CD4-positive, CD25-positive, alpha-beta regulatory T cell (primary cell): ENCODE data around the gene PLXNA4. TPM values are rescaled to one million over a fixed set of nuclear protein-coding genes. Genes with fewer than 3 reads are reported as not detected.

ENCODE experiments used
- ATAC-seq, 2 donors: fragments of 150-1000 bp; cut with Tn5 transposase; one replicate each; pipeline ENCODE4 v1.10.0; 2021; ENCODE audit warnings: low read depth in 2 of 2, moderate number of reproducible peaks in 2 of 2, moderate library complexity in 1 of 2
- DNase-seq, 3 donors: peaks; one replicate each; pipeline versions ENCODE4 v3.0.0 to v3.0.0-alpha.2; 2012 to 2022; ENCODE audit warnings: mixed read lengths in 1 of 3
- H3K27ac ChIP-seq: one replicate; pipeline ENCODE4 v1.7.0; 2013; ENCODE audit warnings: mild to moderate bottlenecking, low read length; ENCODE audit not compliant: insufficient read depth, poor library complexity, severe bottlenecking
- H3K27me3 ChIP-seq: one replicate; pipeline ENCODE4 v1.7.0; 2013; ENCODE audit warnings: low read length; ENCODE audit not compliant: control insufficient read depth, insufficient read depth
- H3K36me3 ChIP-seq: one replicate; pipeline ENCODE4 v1.7.0; 2013; ENCODE audit warnings: mild to moderate bottlenecking, low read length, moderate library complexity; ENCODE audit not compliant: control insufficient read depth, insufficient read depth
- H3K4me1 ChIP-seq: 2 replicates; pipeline ENCODE4 v1.7.0; 2013; ENCODE audit warnings: mild to moderate bottlenecking, low read length; ENCODE audit not compliant: insufficient read depth, control insufficient read depth, poor library complexity, severe bottlenecking
- H3K4me3 ChIP-seq: one replicate; pipeline ENCODE4 v1.7.0; 2013; ENCODE audit warnings: low read depth, mild to moderate bottlenecking, low read length, moderate library complexity
- H3K9me3 ChIP-seq, 2 experiments: 1 replicate in 1 of 2; 2 replicates in 1 of 2; pipeline ENCODE4 v1.7.0; 2013; ENCODE audit warnings: low read length in 2 of 2, mild to moderate bottlenecking in 1 of 2, moderate library complexity in 1 of 2; ENCODE audit not compliant: control insufficient read depth in 2 of 2
- H3K27ac Mint-ChIP-seq, 3 donors: one replicate each; pipeline ENCODE4 v1.8.0; 2020 to 2022; ENCODE audit warnings: mild to moderate bottlenecking in 3 of 3, mixed read lengths in 3 of 3, moderate library complexity in 2 of 3
- H3K27me3 Mint-ChIP-seq: one replicate; pipeline ENCODE4 v1.8.0; 2022; ENCODE audit warnings: mild to moderate bottlenecking, mixed read lengths
- H3K36me3 Mint-ChIP-seq: one replicate; pipeline ENCODE4 v1.8.0; 2020; ENCODE audit warnings: mixed read lengths
- H3K4me1 Mint-ChIP-seq, 4 donors: one replicate each; pipeline ENCODE4 v1.8.0; 2020 to 2022; ENCODE audit warnings: mixed read lengths in 4 of 4, mild to moderate bottlenecking in 1 of 4
- H3K4me3 Mint-ChIP-seq, 4 donors: one replicate each; pipeline ENCODE4 v1.8.0; 2020 to 2022; ENCODE audit warnings: mild to moderate bottlenecking in 4 of 4, mixed read lengths in 4 of 4, moderate library complexity in 3 of 4
- H3K9me3 Mint-ChIP-seq, 7 donors: one replicate each; pipeline ENCODE4 v1.8.0; 2020 to 2022; ENCODE audit warnings: mixed read lengths in 7 of 7, mild to moderate bottlenecking in 3 of 7, moderate library complexity in 2 of 7
- polyA plus RNA-seq, 4 donors: library from polyadenylated mRNA; unstranded; fragments of 300-500 nt; fragmentation: Illumina TruSeq; gene quantifications; one replicate each; pipeline ENCODE4 v1.2.3, GENCODE V29; 2021
- total RNA-seq: library from RNA; stranded (reverse); gene quantifications from one replicate; pipeline ENCODE4 v1.2.3, GENCODE V29; 2022

The PLXNA4 gene
- total and polyA plus RNA-seq, 5 donors from 2014 or later: 0.27 TPM; not detected in 4

DNA sequence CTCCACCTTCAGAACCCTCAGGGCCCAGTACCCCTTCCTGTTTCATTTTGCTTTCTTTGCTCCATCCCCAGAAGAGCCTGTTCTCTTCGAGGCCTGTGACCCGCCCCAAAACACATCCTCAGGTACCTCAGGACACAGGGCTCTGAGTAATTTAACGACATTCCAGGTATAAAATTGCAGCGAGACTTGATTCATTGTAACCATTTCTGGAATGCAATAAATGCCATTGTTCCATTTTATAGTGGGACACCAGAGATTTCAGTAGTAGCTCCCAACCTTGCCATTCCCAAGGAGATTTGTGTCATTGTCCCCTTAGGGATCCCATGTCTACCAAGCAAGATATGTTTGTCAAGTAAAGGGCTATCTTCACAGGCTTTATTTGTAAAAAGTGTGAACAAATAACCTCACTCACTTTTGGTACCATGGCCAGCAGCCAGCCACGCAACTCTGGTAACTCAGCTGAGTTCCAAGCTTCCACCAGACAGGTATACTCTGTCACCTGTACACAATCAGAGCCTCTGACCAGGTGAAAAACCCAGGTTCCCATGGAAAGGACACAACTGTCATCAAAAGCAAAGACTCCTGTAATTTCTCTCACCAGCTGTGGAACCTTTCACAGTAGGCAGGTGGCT lies 441.3 kb downstream of the PLXNA4 start:
- Mint-ChIP-seq H3K36me3 (no peaks in the 10 kb centered on the region), H3K9me3 (peaks cover 0 to 2% (median 0%) of the 10 kb centered on the region in 7 donors), H3K4me3 (no peak overlapping the region), H3K27ac (peak overlapping the region in 1 of 3 donors; percentile 5), H3K27me3 (no peaks in the 10 kb centered on the region), H3K4me1 (no peaks in the 10 kb centered on the region)
- Histone ChIP-seq H3K9me3 (no peaks in the 10 kb centered on the region), H3K4me1 (no peaks in the 10 kb centered on the region), H3K4me3 (no peak overlapping the region), H3K27me3 (no peaks in the 10 kb centered on the region), H3K27ac (no peak overlapping the region), H3K36me3 (no peaks in the 10 kb centered on the region)
- DNase-seq: no peak
- no peak for ATAC-seq

DNA sequence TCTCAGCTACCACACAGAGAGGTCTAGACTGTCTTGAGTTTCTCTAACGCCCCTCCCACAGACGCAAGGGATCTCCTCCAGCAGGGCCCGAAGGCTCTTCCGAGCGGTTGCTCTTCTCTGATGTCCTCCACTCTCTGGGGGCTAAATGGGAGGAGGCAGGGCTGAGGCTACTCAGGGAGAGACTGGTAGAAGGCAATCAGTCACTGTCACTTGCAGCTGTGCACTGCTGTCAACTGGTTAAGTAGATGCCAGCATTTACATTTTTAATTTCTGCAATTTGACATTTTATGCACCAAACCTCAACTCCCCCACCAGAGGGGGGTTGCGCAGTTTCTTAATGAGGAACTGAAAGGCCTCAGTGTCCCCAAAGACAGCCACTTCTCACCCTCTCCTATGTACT lies 442.8 kb downstream of the PLXNA4 start:
- H3K27ac ChIP-seq: no peak overlapping the region
- H3K4me3 ChIP-seq: no peak overlapping the region
- no peaks in the 10 kb centered on the region for H3K36me3 ChIP-seq
- H3K9me3 Mint-ChIP-seq: peaks cover 0 to 2% (median 0%) of the 10 kb centered on the region in 7 donors
- H3K9me3 ChIP-seq: no peaks in the 10 kb centered on the region
- no peaks in the 10 kb centered on the region for H3K4me1 Mint-ChIP-seq
- H3K27me3 Mint-ChIP-seq: no peaks in the 10 kb centered on the region
- no peaks in the 10 kb centered on the region for H3K36me3 Mint-ChIP-seq
- no peaks in the 10 kb centered on the region for H3K4me1 ChIP-seq
- H3K27me3 ChIP-seq: no peaks in the 10 kb centered on the region
- DNase-seq (no peak), ATAC-seq (no peak)
- H3K27ac Mint-ChIP-seq: no peak overlapping the region
- H3K4me3 Mint-ChIP-seq: no peak overlapping the region

DNA sequence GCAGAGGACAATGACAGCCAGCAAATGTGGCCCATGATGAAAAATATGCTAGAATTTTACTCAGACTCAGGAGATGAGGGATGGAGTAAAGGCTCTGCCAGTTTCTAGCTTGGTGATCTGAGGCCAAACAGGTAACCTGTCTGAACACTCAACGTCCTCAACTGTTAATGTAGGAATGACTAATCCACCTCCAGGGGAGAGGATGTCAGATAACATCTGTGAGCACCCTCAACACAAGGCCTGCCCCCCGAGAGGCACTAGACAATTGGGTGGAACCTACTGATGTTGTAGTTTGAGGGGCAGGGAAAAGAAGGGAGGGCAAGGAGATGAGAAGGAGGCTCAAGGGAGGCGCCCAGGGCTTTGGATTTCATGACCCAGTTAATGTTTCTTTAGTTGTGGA lies 445.1 kb downstream of the PLXNA4 start:
- Histone ChIP-seq H3K9me3 (no peaks in the 10 kb centered on the region), H3K36me3 (no peaks in the 10 kb centered on the region), H3K4me1 (no peaks in the 10 kb centered on the region), H3K4me3 (no peak overlapping the region), H3K27ac (no peak overlapping the region), H3K27me3 (no peaks in the 10 kb centered on the region)
- no peak for ATAC-seq
- Mint-ChIP-seq H3K4me3 (no peak overlapping the region), H3K36me3 (no peaks in the 10 kb centered on the region), H3K9me3 (peaks cover 0 to 2% (median 0%) of the 10 kb centered on the region in 7 donors), H3K4me1 (no peaks in the 10 kb centered on the region), H3K27me3 (no peaks in the 10 kb centered on the region), H3K27ac (no peak overlapping the region)
- no peak for DNase-seq

DNA sequence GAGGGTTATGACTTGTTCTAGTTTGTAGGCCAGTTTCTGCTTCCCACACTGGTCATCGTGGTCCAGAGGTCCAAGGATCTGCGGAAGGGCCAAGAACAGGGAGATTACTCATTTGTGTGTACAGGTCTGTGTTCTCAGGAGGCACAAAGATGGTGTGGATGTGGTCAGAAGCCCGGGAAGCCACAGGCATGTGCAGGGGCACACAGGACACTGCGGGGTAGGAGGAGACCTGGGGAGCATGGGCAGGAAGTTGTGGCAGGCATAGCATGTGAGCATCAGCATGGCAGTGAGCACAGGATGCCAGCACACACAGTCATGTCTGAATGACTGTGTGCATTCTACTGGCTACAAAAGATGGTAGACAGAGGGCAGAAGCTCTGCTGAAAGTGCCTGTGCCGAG lies 445.8 kb downstream of the PLXNA4 start:
- H3K27me3 ChIP-seq: no peaks in the 10 kb centered on the region
- H3K27ac Mint-ChIP-seq: peak overlapping the region in 1 of 3 donors; percentile 17
- no peaks in the 10 kb centered on the region for H3K36me3 Mint-ChIP-seq
- no peak overlapping the region for H3K27ac ChIP-seq
- ATAC-seq (no peak), DNase-seq (peak in 1 of 3 donors; percentile 5)
- H3K9me3 ChIP-seq: no peaks in the 10 kb centered on the region
- no peaks in the 10 kb centered on the region for H3K36me3 ChIP-seq
- H3K27me3 Mint-ChIP-seq: no peaks in the 10 kb centered on the region
- H3K4me1 Mint-ChIP-seq: no peaks in the 10 kb centered on the region
- H3K9me3 Mint-ChIP-seq: peaks cover 0 to 2% (median 0%) of the 10 kb centered on the region in 7 donors
- no peak overlapping the region for H3K4me3 Mint-ChIP-seq
- H3K4me1 ChIP-seq: no peaks in the 10 kb centered on the region
- no peak overlapping the region for H3K4me3 ChIP-seq

DNA sequence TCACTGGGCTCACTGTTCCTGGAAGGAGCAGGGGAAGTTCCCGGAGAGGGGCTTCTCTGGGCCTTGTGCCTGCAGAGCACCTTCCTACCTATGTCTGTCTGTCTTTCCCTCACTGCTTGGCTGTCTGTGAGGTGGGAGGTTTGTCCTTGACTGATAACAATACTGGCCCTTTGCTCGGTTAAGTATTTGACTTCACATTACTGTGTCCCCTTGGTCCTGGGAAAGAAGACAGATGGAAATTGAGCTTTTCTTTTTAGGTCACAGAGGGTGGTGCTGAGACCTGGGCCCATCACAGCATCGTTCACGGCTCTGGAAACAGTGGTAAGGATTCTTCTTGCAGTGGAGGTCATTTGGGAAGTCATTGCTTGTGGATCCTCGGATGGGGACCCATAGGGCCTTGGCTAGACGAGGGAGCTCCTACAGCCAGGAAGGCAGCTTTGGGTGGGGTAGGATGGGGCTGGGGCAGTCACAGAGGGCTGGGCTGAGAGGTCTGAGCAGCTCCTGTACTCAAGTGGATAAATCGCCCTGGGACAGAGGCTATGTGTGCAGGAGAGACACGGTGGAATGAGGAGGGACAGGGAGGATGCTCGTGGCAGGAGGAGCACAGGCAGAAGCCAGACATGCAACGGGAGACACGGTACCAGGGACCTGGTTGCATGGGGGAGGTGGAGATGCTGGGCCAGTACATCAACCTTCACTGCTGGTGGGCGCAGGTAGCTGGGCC lies 450.2 kb downstream of the PLXNA4 start:
- no peaks in the 10 kb centered on the region for H3K9me3 ChIP-seq
- Mint-ChIP-seq H3K4me3 (no peak overlapping the region), H3K4me1 (no peaks in the 10 kb centered on the region), H3K27ac (no peak overlapping the region), H3K27me3 (peaks cover 5% of the 10 kb centered on the region), H3K36me3 (no peaks in the 10 kb centered on the region), H3K9me3 (peaks cover 0 to 2% (median 0%) of the 10 kb centered on the region in 7 donors)
- H3K4me3 ChIP-seq: no peak overlapping the region
- ATAC-seq (no peak), DNase-seq (no peak)
- no peak overlapping the region for H3K27ac ChIP-seq
- no peaks in the 10 kb centered on the region for H3K4me1 ChIP-seq
- H3K27me3 ChIP-seq: no peaks in the 10 kb centered on the region
- no peaks in the 10 kb centered on the region for H3K36me3 ChIP-seq

DNA sequence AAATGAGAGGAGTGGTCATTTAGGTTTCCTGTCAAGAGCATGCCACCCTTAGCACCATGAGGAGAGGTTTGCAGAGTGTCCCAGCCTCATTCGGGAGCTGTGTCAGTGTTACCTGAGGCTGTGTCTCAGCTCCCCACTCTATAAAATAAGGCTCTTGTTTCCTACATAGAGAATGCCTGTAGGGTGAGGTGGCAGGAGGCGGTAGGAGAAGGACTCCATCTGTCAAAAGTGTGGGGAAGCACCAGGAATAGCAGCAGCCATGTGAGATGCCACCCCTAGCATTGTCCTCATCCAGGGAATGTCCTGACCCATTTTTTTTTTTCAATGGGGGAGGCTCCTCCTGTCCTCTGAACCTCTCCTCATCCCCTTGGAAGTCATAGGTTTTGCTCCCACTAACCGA lies 451.2 kb downstream of the PLXNA4 start:
- no peak overlapping the region for H3K27ac Mint-ChIP-seq
- no peak for ATAC-seq

DNA sequence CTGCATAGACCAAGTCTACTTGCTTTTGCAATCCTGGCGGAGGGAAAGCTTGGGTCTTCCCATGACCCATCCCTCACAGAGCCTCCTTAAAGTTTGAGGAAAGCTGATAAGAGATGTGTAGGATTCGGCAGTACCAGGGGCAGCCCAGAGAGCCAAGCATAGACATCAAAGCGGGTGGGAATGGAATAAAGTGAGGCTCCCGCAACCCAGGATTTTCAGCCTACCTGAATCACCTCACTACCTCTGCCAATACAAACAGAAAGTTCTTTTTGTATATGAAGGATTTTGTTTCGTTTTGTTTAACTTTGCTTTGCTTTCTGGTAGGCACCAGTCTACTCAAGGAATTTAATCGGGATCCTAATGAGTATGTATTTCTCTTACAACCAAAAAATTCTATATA lies 451.7 kb downstream of the PLXNA4 start:
- Mint-ChIP-seq H3K27me3 (peaks cover 5% of the 10 kb centered on the region), H3K36me3 (no peaks in the 10 kb centered on the region), H3K9me3 (peaks cover 0 to 2% (median 0%) of the 10 kb centered on the region in 7 donors), H3K4me1 (no peaks in the 10 kb centered on the region), H3K4me3 (no peak overlapping the region), H3K27ac (no peak overlapping the region)
- DNase-seq (no peak), ATAC-seq (no peak)
- no peak overlapping the region for H3K4me3 ChIP-seq
- no peaks in the 10 kb centered on the region for H3K36me3 ChIP-seq
- no peaks in the 10 kb centered on the region for H3K27me3 ChIP-seq
- no peaks in the 10 kb centered on the region for H3K4me1 ChIP-seq
- H3K9me3 ChIP-seq: no peaks in the 10 kb centered on the region
- no peak overlapping the region for H3K27ac ChIP-seq

More for the DNA sequence above, 451.2 kb downstream of the PLXNA4 start:
- no peaks in the 10 kb centered on the region for H3K4me1 ChIP-seq
- no peak overlapping the region for H3K4me3 Mint-ChIP-seq
- H3K9me3 ChIP-seq: no peaks in the 10 kb centered on the region
- no peaks in the 10 kb centered on the region for H3K36me3 Mint-ChIP-seq
- no peaks in the 10 kb centered on the region for H3K36me3 ChIP-seq
- no peak overlapping the region for H3K27ac ChIP-seq
- peaks cover 5% of the 10 kb centered on the region for H3K27me3 Mint-ChIP-seq
- DNase-seq: no peak
- H3K9me3 Mint-ChIP-seq: peaks cover 0 to 2% (median 0%) of the 10 kb centered on the region in 7 donors
- no peaks in the 10 kb centered on the region for H3K4me1 Mint-ChIP-seq
- no peaks in the 10 kb centered on the region for H3K27me3 ChIP-seq
- no peak overlapping the region for H3K4me3 ChIP-seq

DNA sequence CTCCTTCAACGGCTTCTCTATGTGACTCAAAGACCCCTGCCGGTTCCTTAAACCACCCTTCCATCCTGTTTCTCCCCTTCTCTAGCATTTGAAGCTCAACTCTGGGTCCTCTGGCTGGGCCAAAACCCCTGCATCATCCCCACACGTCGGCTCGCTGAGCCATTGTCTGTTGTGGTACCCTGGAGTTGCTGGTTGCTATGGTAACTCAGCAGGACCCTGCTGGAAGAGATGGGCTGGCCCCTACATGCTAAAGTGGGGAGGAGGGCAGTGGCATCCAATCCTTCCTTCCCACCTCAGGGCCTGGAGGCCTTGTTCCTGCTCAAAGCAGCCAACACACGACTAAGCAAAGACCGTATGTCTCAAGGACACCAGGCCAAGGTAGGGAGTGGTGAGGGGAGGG lies 452.5 kb downstream of the PLXNA4 start:
- Histone ChIP-seq H3K4me1 (no peaks in the 10 kb centered on the region), H3K36me3 (no peaks in the 10 kb centered on the region), H3K4me3 (no peak overlapping the region), H3K27me3 (no peaks in the 10 kb centered on the region), H3K9me3 (no peaks in the 10 kb centered on the region), H3K27ac (no peak overlapping the region)
- DNase-seq (no peak), ATAC-seq (no peak)
- H3K36me3 Mint-ChIP-seq: no peaks in the 10 kb centered on the region
- peaks cover 5% of the 10 kb centered on the region for H3K27me3 Mint-ChIP-seq
- no peak overlapping the region for H3K27ac Mint-ChIP-seq
- H3K9me3 Mint-ChIP-seq: peaks cover 0 to 1% (median 0%) of the 10 kb centered on the region in 7 donors
- no peak overlapping the region for H3K4me3 Mint-ChIP-seq
- H3K4me1 Mint-ChIP-seq: no peaks in the 10 kb centered on the region
